ENCODE data around the gene CNTNAP2. TPM values are rescaled to one million over a fixed set of nuclear protein-coding genes. Genes with fewer than 3 reads are reported as not detected.
A peak's percentile ranks its signal among the peaks of the same experiment; 100 is the strongest.

CNTNAP2 gene
- total RNA-seq, 1 donor from 2014 or later = 4.2 TPM

- Mint-ChIP-seq H3K4me1 (peaks cover 13% of the 10 kb centered on the region), H3K9me3 (peaks cover 17% of the 10 kb centered on the region), H3K27ac (no peak overlapping the region), H3K36me3 (no peaks in the 10 kb centered on the region), H3K27me3 (ENCODE audit: low read depth) (no peaks in the 10 kb centered on the region), H3K4me3 (no peak overlapping the region)
- DNase-seq (ENCODE audit: low spot score in 2 of 2, unreplicated experiment in 2 of 2) = no peak
- no peak for TF ChIP-seq CTCF (IDR thresholded peaks at IDR 0.05; ENCODE audit: unreplicated experiment)
Observed at GRCh38 chr7:147406521-147407135, 1290.0 kb downstream of the CNTNAP2 start.

GRCh38 chr7:147411096-147411495 is 1294.5 kb downstream of the CNTNAP2 start:
- no peaks in the 10 kb centered on the region for H3K27me3 Mint-ChIP-seq (ENCODE audit: low read depth)
- TF ChIP-seq CTCF (IDR thresholded peaks at IDR 0.05; ENCODE audit: unreplicated experiment) = no peak
- H3K9me3 Mint-ChIP-seq = peaks cover 14% of the 10 kb centered on the region
- no peak overlapping the region for H3K4me3 Mint-ChIP-seq
- DNase-seq (ENCODE audit: low spot score in 2 of 2, unreplicated experiment in 2 of 2) = no peak
- H3K4me1 Mint-ChIP-seq = peaks cover 23% of the 10 kb centered on the region
- no peaks in the 10 kb centered on the region for H3K36me3 Mint-ChIP-seq
- no peak overlapping the region for H3K27ac Mint-ChIP-seq

DNA sequence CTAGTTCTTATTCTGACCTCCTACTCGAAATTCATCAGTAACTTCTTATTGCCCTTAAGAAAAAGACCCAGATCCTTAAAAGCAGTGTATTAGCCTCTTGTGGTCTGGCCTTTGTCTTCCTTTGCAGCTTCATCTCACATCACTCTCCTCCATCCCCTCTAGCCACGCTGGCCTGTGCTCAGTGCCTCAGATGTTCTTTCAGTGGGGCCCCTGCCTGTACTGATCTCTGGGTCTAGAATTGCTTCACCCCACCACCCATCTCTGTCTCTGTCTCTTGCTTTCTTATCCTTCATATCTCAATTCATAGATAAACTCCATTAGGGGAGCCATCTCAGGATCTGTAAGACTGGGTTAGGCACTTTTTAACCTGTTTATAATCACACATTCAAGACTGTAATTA is 1295.5 kb downstream of the CNTNAP2 start:
- TF ChIP-seq CTCF (IDR thresholded peaks at IDR 0.05; ENCODE audit: unreplicated experiment) = no peak
- no peak overlapping the region for H3K27ac Mint-ChIP-seq
- peaks cover 14% of the 10 kb centered on the region for H3K9me3 Mint-ChIP-seq
- peaks cover 16% of the 10 kb centered on the region for H3K4me1 Mint-ChIP-seq
- no peak overlapping the region for H3K4me3 Mint-ChIP-seq
- no peaks in the 10 kb centered on the region for H3K36me3 Mint-ChIP-seq
- H3K27me3 Mint-ChIP-seq (ENCODE audit: low read depth) = no peaks in the 10 kb centered on the region
- DNase-seq (ENCODE audit: low spot score in 2 of 2, unreplicated experiment in 2 of 2) = no peak

- Mint-ChIP-seq H3K27me3 (ENCODE audit: low read depth) (no peaks in the 10 kb centered on the region), H3K4me1 (peaks cover 16% of the 10 kb centered on the region), H3K36me3 (no peaks in the 10 kb centered on the region), H3K9me3 (peaks cover 14% of the 10 kb centered on the region), H3K27ac (peak overlapping the region; percentile 80), H3K4me3 (no peak overlapping the region)
- TF ChIP-seq CTCF (IDR thresholded peaks at IDR 0.05; ENCODE audit: unreplicated experiment) = no peak
- no peak for DNase-seq (ENCODE audit: low spot score in 2 of 2, unreplicated experiment in 2 of 2)
Observed at GRCh38 chr7:147412782-147413556, 1296.4 kb downstream of the CNTNAP2 start.

- TF ChIP-seq CTCF (IDR thresholded peaks at IDR 0.05; ENCODE audit: unreplicated experiment) = no peak
- peaks cover 16% of the 10 kb centered on the region for H3K4me1 Mint-ChIP-seq
- H3K27me3 Mint-ChIP-seq (ENCODE audit: low read depth) = no peaks in the 10 kb centered on the region
- DNase-seq (ENCODE audit: low spot score in 2 of 2, unreplicated experiment in 2 of 2) = no peak
- no peak overlapping the region for H3K4me3 Mint-ChIP-seq
- H3K27ac Mint-ChIP-seq = peak overlapping the region; percentile 80
- no peaks in the 10 kb centered on the region for H3K36me3 Mint-ChIP-seq
- peaks cover 14% of the 10 kb centered on the region for H3K9me3 Mint-ChIP-seq
Observed at GRCh38 chr7:147413557-147413870, 1296.9 kb downstream of the CNTNAP2 start.
